ENCODE measurements around the gene GANC.

DNA sequence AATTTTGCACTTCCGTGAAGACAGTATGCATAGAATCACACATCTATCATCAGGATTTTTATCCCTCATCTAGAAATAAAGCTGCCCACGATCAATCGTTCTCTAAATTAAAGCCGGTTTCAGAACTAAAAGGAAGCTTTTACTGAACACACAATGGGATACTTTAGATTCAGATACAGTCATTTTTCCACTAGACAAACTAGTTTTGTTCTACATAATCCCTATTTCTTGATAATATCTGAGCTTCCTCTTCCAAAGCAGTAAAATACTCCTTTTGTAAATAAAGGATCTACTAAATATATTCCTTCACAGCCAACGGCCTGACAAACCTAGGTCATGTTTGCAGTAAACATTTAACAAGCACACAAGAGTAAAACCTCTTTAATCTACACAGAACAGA lies 2.0 kb upstream of the GANC start:
- TF ChIP-seq POLR2AphosphoS5 (IDR thresholded peaks at IDR 0.05; ENCODE audit: low read depth, low read length) (no peak), TAF1 (IDR thresholded peaks at IDR 0.05; ENCODE audit: borderline replicate concordance, insufficient read depth, low read length) (no peak)
